Immature natural killer cell (primary cell): ENCODE results near the gene MRPL14. TPM values are rescaled to one million over a fixed set of nuclear protein-coding genes. Genes with fewer than 3 reads are reported as not detected.

Source experiments
- DNase-seq, 3 donors: peaks; one replicate each; pipeline ENCODE4 v3.0.0; 2022; ENCODE audit warnings: mixed read lengths in 1 of 3
- H3K27ac Mint-ChIP-seq, 6 donors: one replicate each; pipeline ENCODE4 v1.8.0; 2020; ENCODE audit warnings: mixed read lengths in 6 of 6, mild to moderate bottlenecking in 5 of 6, inconsistent platforms in 4 of 6, moderate library complexity in 3 of 6
- H3K27me3 Mint-ChIP-seq, 3 donors: one replicate each; pipeline ENCODE4 v1.8.0; 2020 to 2021; ENCODE audit warnings: low read depth in 3 of 3, mild to moderate bottlenecking in 3 of 3, mixed read lengths in 3 of 3, moderate library complexity in 3 of 3, inconsistent platforms in 1 of 3
- H3K36me3 Mint-ChIP-seq, 3 donors: one replicate each; pipeline ENCODE4 v1.8.0; 2020; ENCODE audit warnings: mixed read lengths in 3 of 3, inconsistent platforms in 2 of 3, mild to moderate bottlenecking in 2 of 3
- H3K4me1 Mint-ChIP-seq, 2 donors: one replicate each; pipeline ENCODE4 v1.8.0; 2020; ENCODE audit warnings: inconsistent platforms in 2 of 2, mild to moderate bottlenecking in 2 of 2, mixed read lengths in 2 of 2, moderate library complexity in 1 of 2
- H3K4me3 Mint-ChIP-seq, 5 donors: one replicate each; pipeline ENCODE4 v1.8.0; 2020; ENCODE audit warnings: mild to moderate bottlenecking in 5 of 5, mixed read lengths in 5 of 5, inconsistent platforms in 3 of 5, moderate library complexity in 3 of 5
- H3K9me3 Mint-ChIP-seq, 6 donors: one replicate each; pipeline ENCODE4 v1.8.0; 2020; ENCODE audit warnings: mild to moderate bottlenecking in 6 of 6, mixed read lengths in 6 of 6, inconsistent platforms in 4 of 6, moderate library complexity in 3 of 6
- polyA plus RNA-seq, 3 donors: library from polyadenylated mRNA; unstranded; fragments of 300-500 nt; fragmentation: Illumina TruSeq; gene quantifications; one replicate each; pipeline ENCODE4 v1.2.3, GENCODE V29; 2021

Gene MRPL14
- polyA plus RNA-seq, 3 donors from 2014 or later = 107 to 178 (median 120) TPM

DNA sequence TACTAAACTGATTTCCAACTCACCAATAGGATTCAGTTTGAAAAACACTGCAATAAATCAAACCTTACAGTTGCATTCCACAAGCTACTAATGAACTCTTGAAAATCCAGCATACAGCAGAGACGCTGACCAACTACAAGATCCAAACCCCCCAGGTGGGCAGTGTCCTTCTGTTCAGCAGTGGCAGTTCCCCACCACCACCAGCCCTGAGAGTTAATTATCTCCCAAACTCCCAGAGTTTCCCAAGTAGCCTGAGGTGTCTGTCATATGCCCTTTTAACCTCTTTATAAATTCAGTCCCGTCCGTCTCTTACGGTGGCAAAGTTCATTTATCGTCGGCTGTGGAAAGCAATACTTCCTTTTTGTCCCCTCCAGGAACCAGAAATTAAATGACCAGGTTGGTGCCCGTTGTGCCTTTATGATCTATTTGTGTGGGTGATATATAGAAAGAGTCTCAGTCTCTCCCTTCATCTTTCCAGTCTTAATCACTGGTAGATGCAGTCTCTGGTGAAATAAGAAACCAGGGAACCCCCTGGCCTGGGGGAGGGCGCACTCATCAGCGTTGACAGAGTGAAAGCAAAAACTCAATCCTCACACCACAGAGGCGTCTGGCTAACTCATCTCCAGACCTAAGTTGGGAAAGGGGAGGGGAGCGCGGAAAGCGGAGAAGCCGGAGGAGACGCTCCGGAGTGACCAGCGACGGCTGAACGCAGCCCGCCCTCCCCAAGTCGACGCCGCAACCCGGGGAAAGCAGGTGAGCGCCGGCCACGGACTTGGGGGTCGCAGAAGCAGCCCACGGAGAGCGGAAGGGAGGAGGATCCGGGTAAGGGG, 717 bp downstream of the MRPL14 start:
- peaks cover 6 to 11% (median 7%) of the 10 kb centered on the region in 3 donors for H3K27me3 Mint-ChIP-seq
- H3K27ac Mint-ChIP-seq = peak overlapping the region; percentile 90 to 98 (median 96)
- DNase-seq = peak; percentile 59 to 73 (median 65)
- H3K36me3 Mint-ChIP-seq = no peaks in the 10 kb centered on the region
- peak overlapping the region; percentile 92 to 96 (median 95) for H3K4me3 Mint-ChIP-seq
- H3K9me3 Mint-ChIP-seq = no peaks in the 10 kb centered on the region
- peaks cover 53 to 54% of the 10 kb centered on the region in 2 donors for H3K4me1 Mint-ChIP-seq

DNA sequence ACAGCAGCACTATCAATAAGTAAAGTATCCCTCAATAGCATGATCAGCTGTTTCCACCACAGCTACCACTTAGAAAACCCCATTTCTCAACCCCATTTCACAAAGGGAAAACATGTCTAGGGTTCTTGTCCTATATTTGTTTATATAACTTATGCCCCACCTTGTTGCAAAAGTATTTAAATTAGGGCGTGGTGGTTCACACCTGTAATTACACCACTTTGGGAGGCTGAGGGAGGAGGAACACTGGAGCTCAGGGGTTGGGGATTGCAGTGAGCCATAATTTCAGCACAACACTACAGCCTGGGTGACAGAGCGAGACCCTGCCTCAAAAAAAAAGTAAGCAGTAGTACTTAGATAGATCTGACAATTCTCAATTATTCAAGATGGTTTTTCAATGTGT, 3.7 kb downstream of the MRPL14 start:
- H3K27me3 Mint-ChIP-seq = peaks cover 4 to 12% (median 7%) of the 10 kb centered on the region in 3 donors
- H3K36me3 Mint-ChIP-seq = no peaks in the 10 kb centered on the region
- H3K9me3 Mint-ChIP-seq = no peaks in the 10 kb centered on the region
- peak in 1 of 3 donors; percentile 10 for DNase-seq
- peak overlapping the region; percentile 64 to 89 (median 80) for H3K27ac Mint-ChIP-seq
- peaks cover 65 to 71% of the 10 kb centered on the region in 2 donors for H3K4me1 Mint-ChIP-seq
- H3K4me3 Mint-ChIP-seq = peak overlapping the region; percentile 51 to 79 (median 66)

DNA sequence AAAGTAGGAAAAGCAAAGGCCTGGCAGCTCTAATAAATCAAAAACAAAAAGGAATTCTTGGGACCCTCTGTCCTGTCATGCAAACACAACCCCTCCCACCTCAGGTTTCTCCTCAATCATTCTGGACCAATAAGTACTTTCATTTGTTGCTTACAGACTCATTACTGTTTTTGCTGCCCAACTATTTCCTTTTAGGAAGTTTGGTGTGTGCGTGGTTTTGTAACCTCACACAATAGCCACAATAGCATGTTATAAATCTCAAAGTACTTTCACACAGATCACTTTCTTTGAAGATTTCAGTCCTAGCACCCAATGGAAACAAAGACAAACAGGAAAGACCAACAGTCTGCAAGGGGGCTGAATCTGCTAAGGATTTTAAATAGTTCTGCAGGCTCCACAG, 4.5 kb downstream of the MRPL14 start:
- peaks cover 4 to 9% (median 7%) of the 10 kb centered on the region in 3 donors for H3K27me3 Mint-ChIP-seq
- peak; percentile 51 to 55 (median 53) for DNase-seq
- H3K9me3 Mint-ChIP-seq = no peaks in the 10 kb centered on the region
- peak overlapping the region; percentile 51 to 79 (median 66) for H3K4me3 Mint-ChIP-seq
- peaks cover 62 to 76% of the 10 kb centered on the region in 2 donors for H3K4me1 Mint-ChIP-seq
- H3K27ac Mint-ChIP-seq = peak overlapping the region; percentile 64 to 89 (median 80)
- no peaks in the 10 kb centered on the region for H3K36me3 Mint-ChIP-seq

DNA sequence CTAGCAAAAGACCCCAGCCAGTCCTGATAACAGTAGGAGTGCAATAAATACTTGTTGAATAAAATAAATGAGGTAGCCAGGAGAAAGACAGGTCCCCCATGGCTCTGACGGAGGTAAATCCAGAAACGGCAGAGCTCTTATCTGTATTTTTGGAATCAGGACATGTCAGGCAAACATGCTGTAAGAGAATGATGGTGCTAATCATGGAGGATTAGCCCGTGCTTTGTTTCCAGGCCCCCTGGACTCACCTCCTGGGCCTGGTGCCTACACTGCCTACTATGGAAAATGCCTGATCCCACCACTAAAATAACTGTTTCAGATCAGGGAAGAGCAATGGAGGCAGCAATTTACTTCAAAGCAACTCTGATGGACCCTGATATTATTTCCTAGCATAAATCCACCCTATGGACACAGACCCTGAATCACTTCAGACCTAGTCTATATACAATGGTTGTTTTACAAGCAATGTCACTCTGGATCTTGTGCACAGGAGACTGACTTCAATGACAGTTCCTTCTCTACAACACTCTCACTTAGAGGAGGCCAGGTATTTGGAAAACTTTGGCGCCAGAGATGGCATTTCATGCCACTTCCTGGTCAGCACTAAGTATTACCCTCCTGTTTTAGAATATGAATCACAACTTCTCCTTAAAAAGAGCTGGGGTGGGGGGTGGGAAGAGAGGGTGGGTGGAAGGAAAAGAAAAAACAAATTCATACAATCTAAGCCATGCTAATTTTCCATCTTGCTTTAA, 6.4 kb downstream of the MRPL14 start:
- DNase-seq = no peak
- H3K27me3 Mint-ChIP-seq = peaks cover 0 to 4% (median 1%) of the 10 kb centered on the region in 3 donors
- H3K36me3 Mint-ChIP-seq = no peaks in the 10 kb centered on the region
- peak overlapping the region in 3 of 6 donors; percentile 6 to 19 (median 7) for H3K27ac Mint-ChIP-seq
- H3K4me1 Mint-ChIP-seq = peaks cover 66 to 83% of the 10 kb centered on the region in 2 donors
- H3K4me3 Mint-ChIP-seq = no peak overlapping the region
- H3K9me3 Mint-ChIP-seq = no peaks in the 10 kb centered on the region

- H3K4me3 Mint-ChIP-seq = peak overlapping the region in 1 of 5 donors; percentile 12
- peaks cover 0 to 4% (median 0%) of the 10 kb centered on the region in 3 donors for H3K27me3 Mint-ChIP-seq
- peaks cover 59 to 78% of the 10 kb centered on the region in 2 donors for H3K4me1 Mint-ChIP-seq
- peaks cover 0 to 5% (median 0%) of the 10 kb centered on the region in 3 donors for H3K36me3 Mint-ChIP-seq
- no peaks in the 10 kb centered on the region for H3K9me3 Mint-ChIP-seq
- H3K27ac Mint-ChIP-seq = peak overlapping the region in 5 of 6 donors; percentile 1 to 41 (median 6)
- DNase-seq = no peak
These were observed 7.5 kb downstream of the MRPL14 start for GRCh38 chr6:44119704-44120262.

- H3K4me1 Mint-ChIP-seq = peaks cover 37 to 55% of the 10 kb centered on the region in 2 donors
- no peak overlapping the region for H3K4me3 Mint-ChIP-seq
- H3K27ac Mint-ChIP-seq = peak overlapping the region in 2 of 6 donors; percentile 16 to 70
- H3K27me3 Mint-ChIP-seq = peaks cover 0 to 2% (median 0%) of the 10 kb centered on the region in 3 donors
- DNase-seq = no peak
- H3K9me3 Mint-ChIP-seq = no peaks in the 10 kb centered on the region
- peaks cover 0 to 16% (median 4%) of the 10 kb centered on the region in 3 donors for H3K36me3 Mint-ChIP-seq
These were observed 9.7 kb downstream of the MRPL14 start for GRCh38 chr6:44117397-44118128.

GRCh38 chr6:44116641-44117382, 10.4 kb downstream of the MRPL14 start:
- H3K36me3 Mint-ChIP-seq = peaks cover under 1 to 21% (median 4%) of the 10 kb centered on the region in 3 donors

GRCh38 chr6:44115866-44116265, 11.4 kb downstream of the MRPL14 start:
- Mint-ChIP-seq H3K27me3 (peaks cover 0 to 2% (median 0%) of the 10 kb centered on the region in 3 donors), H3K4me1 (peaks cover 28 to 57% of the 10 kb centered on the region in 2 donors), H3K36me3 (peaks cover 3 to 30% (median 10%) of the 10 kb centered on the region in 3 donors), H3K9me3 (no peaks in the 10 kb centered on the region), H3K27ac (peak overlapping the region in 2 of 6 donors; percentile 3 to 71), H3K4me3 (no peak overlapping the region)
- no peak for DNase-seq

More at GRCh38 chr6:44116641-44117382, 10.4 kb downstream of the MRPL14 start:
- peaks cover 32 to 54% of the 10 kb centered on the region in 2 donors for H3K4me1 Mint-ChIP-seq
- peak overlapping the region in 3 of 6 donors; percentile 3 to 70 (median 9) for H3K27ac Mint-ChIP-seq
- H3K4me3 Mint-ChIP-seq = no peak overlapping the region
- peaks cover 0 to 2% (median 0%) of the 10 kb centered on the region in 3 donors for H3K27me3 Mint-ChIP-seq
- H3K9me3 Mint-ChIP-seq = no peaks in the 10 kb centered on the region
- DNase-seq = no peak

DNA sequence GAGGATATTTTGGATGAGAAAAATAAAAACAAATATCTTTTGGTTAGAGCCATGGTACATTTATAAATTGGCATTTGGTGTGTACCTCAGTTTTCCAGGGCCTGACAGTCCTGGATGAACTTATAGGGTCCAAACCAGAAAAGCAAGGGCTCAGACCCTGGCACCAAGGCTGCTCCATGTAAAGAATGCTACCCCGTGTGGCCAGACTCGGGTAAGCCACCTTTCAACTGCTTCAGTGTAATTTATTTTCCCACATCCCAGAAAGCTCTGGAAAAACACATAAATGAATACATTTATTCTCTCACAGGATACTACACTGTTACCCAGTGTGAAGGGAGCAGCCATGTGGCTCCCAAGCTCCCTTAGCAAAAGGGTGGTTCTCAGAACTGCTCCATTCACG, 13.8 kb downstream of the MRPL14 start:
- no peak for DNase-seq
- no peaks in the 10 kb centered on the region for H3K9me3 Mint-ChIP-seq
- no peak overlapping the region for H3K4me3 Mint-ChIP-seq
- H3K36me3 Mint-ChIP-seq = peaks cover 3 to 37% (median 10%) of the 10 kb centered on the region in 3 donors
- peaks cover 0 to 1% (median 0%) of the 10 kb centered on the region in 3 donors for H3K27me3 Mint-ChIP-seq
- peaks cover 15 to 51% of the 10 kb centered on the region in 2 donors for H3K4me1 Mint-ChIP-seq
- H3K27ac Mint-ChIP-seq = no peak overlapping the region

DNA sequence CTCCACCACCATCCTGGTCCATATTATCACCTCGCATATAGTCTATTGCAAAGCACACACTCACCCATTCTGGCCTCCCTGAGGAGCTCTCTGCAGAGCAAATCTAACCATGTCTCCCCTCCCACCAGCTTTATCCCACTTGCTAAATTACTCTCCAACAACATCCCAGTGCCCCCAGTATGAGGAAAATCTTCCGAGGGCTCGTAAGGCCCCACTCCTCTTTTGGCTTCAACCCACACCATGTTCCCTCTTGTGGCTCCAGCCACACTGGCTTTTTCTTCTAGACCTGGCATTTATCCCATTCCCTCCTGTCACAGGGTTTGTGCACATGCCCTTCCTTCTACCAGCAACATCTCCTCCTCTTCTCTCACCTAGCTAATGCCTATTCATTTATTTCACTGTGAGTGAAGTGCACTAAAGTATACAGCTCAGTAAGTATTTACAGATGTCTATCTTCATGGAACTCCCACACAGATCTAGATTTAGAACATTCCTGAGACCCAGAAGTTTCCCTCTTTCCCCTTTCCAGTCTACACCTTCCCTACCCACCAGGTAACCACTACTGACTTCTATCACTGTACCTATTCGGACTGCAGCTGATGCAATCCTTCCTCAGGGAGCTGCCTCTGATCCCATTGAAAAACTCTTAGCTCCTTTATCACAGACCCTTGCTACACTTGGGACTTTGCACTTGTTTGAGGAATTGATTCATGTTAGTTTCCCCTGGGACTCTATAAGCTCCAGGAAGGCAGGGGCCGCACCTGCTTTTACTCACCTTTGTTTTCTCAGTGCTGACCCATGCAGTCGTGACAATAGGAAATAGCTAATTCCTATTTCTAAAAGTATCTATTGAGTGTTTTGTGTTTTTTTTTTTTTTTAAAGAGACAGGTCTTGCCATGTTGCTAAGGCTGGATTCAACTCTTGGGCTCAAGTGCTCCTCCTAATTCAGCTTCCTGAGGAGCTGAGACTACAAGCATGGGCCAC, 15.5 kb downstream of the MRPL14 start:
- Mint-ChIP-seq H3K27me3 (no peaks in the 10 kb centered on the region), H3K27ac (peak overlapping the region in 5 of 6 donors; percentile 2 to 78 (median 19)), H3K9me3 (no peaks in the 10 kb centered on the region), H3K4me3 (no peak overlapping the region), H3K36me3 (peaks cover 3 to 37% (median 10%) of the 10 kb centered on the region in 3 donors), H3K4me1 (peaks cover 8 to 38% of the 10 kb centered on the region in 2 donors)
- no peak for DNase-seq

- Mint-ChIP-seq H3K9me3 (no peaks in the 10 kb centered on the region), H3K36me3 (peaks cover 3 to 40% (median 10%) of the 10 kb centered on the region in 3 donors), H3K4me1 (peaks cover 4 to 37% of the 10 kb centered on the region in 2 donors), H3K27me3 (no peaks in the 10 kb centered on the region), H3K4me3 (no peak overlapping the region), H3K27ac (peak overlapping the region in 4 of 6 donors; percentile 2 to 78 (median 8))
- DNase-seq = no peak
These were observed 16.3 kb downstream of the MRPL14 start for GRCh38 chr6:44110966-44111365.
